NCI-H345 (cell line): ENCODE results near the gene GSS.

Experiments used
- DNase-seq: peaks from one replicate; lab custom pipeline; 2025; lab: John Stamatoyannopoulos, UW

The GSS gene

DNA sequence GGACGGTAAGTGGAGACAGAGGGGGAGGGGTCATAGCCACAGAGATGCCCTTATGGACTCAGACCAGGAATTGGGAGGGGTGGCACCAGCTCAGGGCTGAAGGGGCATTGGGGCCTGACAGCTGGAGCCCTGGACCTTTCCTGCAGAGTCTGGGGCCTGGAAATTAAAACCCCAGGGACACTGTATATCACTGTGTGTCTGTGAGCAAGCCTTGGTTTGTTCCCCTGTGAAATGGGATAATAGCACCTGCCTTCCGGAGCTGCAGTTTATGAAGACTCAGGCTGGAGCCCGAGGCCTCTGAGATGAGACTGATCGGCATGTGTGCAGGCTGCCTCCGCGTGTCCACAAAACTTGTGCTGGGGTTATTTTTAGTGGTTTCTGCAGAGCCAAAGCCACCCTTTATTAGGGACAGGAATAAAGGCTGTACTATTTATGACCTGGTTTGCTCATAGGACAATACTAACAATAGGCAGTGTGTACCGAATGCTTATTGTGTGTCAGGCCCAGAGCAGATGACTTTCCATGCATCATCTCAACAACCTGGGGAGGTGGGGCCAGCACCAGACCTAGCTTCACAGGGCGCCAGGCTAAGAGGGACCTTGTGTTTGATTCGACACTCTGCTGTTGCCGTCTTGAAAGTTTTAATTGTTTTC, 22.6 kb upstream of the GSS start:
- DNase-seq, result no peak

- no peak for DNase-seq
Measured at GRCh38 chr20:34977365-34978091, 21.9 kb upstream of the GSS start.

- DNase-seq, result no peak
Measured at GRCh38 chr20:34976286-34976685, 20.7 kb upstream of the GSS start.

- DNase-seq, result no peak
Measured at GRCh38 chr20:34974246-34974645, 18.6 kb upstream of the GSS start.

DNA sequence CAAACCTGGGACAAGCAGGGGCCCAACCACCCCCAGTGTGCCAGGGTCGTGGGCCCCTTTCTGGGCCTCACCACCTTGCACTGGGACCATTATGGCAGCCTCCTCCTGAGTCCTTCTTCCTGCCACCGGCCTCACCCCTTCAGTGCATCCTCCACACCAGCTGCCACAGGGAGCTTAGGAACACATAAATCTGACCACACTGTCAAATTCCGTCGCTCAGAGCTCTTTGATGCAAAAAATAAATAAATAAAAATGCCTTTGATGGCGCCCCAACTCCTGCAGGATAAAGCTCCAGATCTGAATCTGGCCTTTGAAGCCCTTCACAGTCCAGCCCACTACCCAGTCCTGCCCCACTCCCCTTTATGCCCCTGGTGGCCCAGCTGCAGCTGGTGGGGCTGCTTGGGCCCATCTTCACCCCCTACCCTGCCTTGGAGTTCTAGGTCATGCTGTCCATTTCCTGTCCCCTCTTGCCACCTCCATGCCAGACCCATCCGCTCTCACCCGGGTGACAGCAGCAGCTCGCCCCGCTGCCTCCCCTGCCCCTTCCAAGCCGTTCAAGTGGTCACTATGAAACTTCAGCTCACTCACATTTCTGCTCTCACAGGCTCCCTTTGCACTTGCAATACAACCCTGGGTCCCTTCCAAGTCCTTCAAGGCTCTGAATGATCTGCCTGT, 16.1 kb upstream of the GSS start:
- DNase-seq, result no peak

- DNase-seq, result no peak
Measured at GRCh38 chr20:34970846-34971560, 15.4 kb upstream of the GSS start.

DNA sequence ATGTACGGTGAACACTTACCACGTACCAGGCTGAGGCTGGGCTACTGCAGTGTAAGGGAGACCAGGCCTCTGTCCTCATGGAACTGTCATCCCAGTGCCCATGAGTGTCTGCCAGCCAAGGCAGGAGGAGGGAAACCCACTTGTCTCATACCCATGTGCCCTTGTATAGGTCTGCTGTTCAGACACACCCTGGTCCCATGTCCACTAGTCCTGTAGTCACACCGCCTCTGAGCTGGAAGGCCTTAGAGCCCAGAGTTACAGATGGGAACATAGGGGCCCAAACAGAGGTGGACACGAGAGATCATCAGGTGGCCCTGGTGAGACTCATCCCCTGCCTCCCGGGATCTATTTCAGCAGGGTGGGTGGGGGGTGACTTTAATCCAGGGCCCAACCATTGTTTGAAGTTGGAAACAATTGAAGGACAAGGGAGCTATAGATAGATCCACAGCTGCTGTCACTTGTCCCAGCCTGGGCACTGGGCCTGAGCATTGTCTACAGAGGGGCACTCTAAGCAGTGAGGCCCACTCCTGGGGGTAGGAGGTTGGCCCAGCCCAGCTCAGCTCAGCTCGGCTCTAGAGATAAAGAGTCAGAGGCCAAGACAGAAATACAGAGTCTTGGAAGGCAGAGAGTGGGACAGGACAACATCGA, 14.7 kb upstream of the GSS start:
- no peak for DNase-seq

DNA sequence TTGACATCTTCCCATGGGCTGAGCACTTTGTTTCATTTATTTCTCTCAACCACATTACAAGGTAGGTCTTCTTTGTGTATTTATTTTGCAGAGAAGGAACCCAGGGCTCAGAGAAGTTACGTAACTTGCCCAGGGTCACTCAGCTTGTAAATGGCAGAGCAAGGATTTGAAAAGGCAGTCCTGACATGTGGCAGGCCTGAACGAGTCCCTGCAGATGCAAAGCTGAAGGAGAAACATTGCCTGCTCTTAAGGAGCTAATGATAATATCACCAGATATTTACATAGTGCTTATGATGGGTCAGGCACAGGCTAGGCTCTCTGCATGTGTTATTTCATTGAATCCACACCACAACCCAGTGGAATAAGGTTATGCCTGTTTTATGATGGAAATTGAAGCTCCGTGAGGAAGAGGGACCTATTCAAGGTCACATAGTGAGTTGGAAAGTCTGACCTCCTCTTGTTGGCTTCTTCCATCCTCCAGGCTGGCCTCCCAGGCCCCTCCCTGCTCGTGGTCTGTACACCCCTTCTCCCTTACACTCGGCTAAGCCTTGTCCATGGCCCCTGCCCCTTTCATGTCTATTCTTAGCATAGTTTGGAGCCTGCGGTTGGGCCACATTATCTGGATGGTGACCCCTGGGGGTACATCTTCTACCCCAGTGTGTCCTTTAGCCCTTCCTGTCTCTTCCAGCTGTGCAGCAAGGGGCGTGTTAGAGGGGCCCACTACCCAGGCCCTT, 12.6 kb upstream of the GSS start:
- DNase-seq, result no peak

DNA sequence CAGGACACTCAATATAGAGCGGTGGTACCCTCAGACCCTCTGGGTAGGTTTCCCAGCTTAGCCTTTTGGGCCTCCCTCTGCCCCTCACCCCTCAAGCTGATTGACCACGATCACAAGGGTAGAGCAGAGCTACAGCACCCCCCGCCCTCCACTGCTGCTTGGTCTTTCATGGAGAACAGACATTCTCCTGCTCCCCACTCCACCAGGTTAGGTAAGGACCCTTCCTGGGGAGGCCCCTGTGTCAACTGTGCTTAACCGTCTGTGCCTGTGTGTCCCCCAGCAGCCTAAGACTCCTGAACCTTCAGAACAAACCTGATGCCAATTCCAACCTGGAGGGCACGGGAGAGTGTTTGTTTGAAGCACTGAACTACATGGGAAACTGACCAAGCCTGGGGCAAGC, 11.8 kb upstream of the GSS start:
- DNase-seq, result no peak

- no peak for DNase-seq
Measured at GRCh38 chr20:34965051-34965450, 9.4 kb upstream of the GSS start.

- DNase-seq, result no peak
Measured at GRCh38 chr20:34964486-34964885, 8.9 kb upstream of the GSS start.

DNA sequence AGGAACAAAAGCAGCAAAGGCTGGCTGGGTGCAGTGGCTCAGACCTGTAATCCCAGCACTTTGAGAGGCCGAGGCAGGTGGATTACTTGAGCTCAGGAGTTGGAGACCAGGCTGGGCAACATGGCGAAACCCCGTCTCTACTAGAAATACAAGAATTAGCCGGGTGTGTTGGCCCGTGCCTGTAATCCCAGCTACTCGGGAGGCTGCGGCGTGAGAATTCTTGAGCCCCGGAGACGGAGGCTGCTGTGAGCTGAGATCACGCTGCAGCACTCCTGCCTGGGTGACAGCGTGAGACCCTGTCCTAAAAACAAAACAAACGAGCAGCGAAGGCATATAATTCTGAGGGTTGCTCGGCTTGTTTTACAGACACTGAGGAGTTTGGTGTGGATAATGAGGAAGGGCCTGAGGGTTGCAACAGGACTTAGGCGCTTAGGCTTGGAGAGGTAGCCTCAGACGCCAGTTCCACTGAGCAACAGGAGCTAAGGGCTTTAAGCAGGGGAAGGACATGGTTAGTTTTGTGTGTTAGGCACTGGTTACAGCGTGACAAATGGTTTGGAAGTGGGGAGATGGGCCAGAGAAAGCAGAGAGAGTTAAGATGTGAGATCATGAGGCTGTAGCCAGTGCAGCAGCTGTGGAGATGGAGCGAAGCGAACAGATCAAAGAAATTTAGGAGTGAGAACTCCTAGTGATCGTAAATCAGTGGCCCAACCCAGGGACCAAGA, 1.3 kb upstream of the GSS start:
- DNase-seq, result no peak

GRCh38 chr20:34956041-34956458, 444 bp upstream of the GSS start:
- DNase-seq, result no peak

DNA sequence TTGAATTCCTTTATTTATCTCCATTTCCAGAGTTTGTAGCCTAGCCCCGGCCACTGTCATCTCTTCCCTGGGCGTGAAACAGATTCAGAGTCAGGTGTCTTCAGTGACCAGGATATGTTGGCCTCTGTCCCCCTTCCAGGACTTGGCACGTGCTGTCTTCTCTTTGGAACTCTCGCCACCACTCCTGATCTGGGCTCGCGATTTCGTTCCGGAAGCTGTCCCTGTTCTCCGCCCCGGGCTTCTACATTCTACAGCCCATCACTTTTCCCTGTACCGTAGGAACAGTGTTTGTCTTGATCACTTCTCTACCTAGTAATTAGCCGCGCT, 739 bp downstream of the GSS start:
- DNase-seq, result peak; percentile 56

GRCh38 chr20:34953960-34954359, 1.6 kb downstream of the GSS start:
- DNase-seq, result no peak

- DNase-seq, result no peak
Measured at GRCh38 chr20:34952671-34953070, 2.9 kb downstream of the GSS start.

DNA sequence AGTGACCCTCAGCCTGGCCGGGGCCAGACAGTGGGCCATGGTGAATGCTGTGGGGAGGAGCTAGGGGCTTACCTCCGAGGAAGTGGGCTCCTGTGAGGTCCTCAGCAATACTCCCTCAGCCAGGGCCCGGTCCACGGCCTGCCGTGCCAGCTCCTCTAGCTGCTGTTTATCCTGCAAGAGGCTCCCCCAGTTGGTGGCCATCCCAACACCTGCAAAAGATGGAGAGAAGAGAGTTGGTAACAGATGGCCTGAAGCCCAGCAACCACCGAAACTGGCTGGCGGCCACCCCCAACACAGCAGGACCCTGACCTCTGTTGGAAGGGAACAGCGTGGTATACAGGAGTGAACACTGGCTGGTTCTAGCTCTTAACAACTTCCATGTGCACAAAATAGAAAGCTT, 4.0 kb downstream of the GSS start:
- DNase-seq, result no peak

- DNase-seq, result no peak
Measured at GRCh38 chr20:34951252-34951651, 4.4 kb downstream of the GSS start.

DNA sequence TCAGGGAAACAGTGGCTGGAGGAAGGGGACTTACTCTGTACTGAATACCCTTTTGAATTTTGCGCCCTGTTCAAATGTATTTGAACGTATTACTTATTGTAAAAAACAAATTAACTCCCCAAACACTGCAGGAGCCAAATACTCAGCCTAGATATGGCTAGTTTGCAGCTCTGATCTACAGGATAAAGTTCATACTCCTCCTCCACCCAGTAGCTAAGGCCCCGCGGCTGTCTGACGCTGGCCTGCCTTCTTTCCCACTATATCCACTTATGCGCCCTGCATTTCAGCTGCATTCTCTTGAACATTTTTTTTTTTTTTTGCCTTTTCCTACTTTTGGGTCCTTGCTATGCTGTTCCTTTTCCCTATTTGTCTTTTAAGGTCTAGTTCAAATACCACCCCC, 6.5 kb downstream of the GSS start:
- no peak for DNase-seq

DNA sequence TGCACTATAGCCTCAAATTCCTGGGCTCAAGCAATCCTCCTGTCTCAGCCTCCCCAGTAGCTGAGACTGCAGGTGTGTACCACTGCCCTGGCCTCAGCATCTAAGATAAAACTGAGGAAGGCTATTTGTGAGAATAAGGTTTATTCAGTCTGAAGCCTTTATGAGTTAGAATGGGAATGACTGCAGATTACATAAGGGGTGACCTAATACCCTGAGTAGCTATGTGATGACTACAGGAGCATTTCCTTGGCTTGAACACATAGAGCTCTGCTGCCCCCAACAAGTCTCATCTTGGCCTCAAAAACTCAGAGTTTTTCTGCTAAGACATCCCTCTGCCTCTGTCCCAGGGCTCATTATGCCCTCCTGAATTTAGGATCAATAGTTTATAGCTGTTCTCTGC, 7.6 kb downstream of the GSS start:
- no peak for DNase-seq

GRCh38 chr20:34947336-34947735, 8.3 kb downstream of the GSS start:
- no peak for DNase-seq
